SHP77 treated with DMSO at 0.1 percent for 48 hours (cell line): ENCODE measurements around the gene PFKP.

ENCODE experiments used
- DNase-seq: peaks from one replicate; lab custom pipeline; 2025; lab: John Stamatoyannopoulos, UW

The PFKP gene

DNA sequence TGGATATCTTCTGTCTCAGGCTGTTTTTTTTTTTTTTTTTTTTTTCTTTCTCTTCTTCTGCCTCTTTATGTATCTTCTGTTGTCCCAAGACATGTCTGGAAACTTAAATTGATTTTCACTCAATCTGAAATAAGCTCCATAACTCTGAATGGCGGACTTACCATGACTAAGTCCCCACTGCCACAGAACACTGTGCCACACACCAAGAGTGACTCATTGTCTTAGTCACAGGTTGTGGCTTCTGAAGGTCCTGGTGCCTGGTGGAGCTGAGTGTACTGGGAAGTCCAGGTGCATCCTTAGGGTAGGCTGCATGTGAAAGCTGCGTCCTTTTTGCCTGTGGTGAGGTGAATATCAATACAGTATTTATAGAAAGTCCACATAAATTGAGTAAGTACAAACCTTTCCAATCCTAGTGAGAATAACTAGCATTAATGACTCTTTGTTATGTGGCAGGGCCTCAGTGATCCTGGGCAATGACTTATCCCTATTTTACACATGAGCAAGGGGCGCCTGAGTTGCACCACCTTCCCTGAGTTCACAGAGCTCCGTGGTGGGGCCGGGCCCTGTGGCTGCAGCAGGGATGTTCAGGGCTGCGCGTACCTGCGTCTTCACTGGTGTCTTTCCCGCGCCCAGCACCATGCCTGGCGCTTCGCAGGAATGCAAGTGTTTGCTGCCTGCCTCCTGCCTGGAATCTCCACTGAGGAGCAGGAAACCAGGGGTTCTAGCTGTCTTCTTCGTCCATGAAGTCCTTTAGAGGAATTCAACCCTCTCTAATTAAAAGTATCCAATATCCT is 4.3 kb downstream of the PFKP start:
- DNase-seq, result no peak

DNA sequence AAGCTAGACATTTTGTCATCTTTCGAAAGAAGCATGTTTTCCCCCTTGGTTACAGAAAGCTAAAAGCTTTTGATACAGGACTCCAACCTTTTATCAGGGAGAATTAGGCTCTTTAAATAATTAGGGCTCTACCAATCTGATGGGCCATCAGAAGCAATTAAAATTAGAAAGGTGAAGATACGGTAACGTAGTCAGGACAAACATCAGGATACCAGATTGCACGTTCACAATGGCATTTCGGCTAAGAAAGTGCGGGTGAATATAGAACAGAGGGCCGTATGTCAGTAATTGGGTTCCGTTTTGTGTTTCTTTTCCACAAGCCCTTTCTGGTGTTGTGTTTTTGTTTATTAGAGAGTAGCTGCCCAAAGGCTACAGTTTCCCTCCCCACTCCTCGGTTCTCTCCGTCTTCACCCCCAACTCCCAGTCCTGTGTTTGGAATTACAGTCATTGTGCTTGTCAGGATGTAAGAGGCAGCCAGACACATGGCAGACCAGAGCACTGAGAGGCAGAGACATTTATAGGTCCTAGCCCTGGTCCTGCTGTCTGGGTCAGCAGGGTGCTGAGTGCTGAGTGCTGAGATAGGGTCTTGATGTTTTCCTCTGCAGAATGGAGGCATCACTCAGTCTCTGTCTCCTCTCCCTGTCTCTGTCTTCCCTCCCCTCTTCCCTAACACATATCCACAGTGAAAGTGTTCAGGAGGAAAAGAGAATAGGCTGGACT is 5.5 kb downstream of the PFKP start:
- DNase-seq, result no peak

DNA sequence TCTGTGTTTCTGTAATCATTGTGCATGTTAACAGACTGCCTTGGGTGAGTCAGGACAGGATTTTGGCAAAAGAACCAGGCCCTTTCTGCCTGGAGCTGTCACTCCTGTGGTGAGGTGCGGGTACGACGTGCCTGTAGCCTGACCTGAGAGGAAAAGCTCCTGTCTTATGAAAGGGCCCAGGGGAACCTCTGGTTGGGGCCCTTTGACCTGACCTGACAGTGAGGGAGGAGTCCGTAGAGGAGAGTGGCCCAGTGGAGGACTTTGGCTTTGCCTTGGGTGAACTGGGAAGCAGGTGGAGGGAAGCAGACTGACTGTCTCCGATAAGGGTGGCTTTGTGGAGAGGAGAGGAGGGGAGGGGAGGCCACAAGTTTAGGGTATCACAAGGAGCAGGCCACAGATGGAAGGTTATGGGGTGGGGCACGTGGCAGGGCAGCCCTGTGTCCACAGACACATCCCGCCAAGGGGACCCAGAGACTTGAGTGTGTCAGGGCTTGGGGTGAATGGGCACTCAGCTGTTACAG is 6.9 kb downstream of the PFKP start:
- DNase-seq, result no peak

DNA sequence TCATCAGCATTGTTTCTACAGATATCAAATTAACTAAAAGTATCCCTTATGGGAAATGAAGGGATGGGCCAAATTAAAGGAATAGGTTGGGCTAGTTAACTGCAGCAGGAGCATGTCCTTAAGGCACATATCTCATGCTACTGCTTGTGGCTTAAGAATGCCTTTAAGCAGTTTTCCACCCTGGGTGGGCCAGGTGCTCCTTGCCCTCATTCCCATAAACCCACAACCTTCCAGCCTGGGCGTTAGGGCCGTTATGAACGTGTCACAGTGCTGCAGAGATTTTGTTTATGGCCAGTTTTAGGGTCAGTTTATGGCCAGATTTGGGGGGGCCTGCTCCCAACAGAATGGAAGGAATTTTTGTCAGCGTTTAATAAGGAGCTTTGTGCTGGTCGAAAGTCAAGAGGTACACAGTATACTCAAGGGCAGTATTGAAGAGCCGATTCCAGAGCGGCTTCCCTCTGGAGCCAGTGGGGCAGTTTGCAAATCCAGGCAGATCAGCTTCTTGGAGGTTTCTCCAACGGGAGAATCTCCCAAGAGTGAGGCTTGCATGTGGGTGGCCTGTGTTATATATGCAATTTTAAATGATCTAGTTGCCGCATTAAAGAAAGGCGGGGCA is 7.7 kb downstream of the PFKP start:
- no peak for DNase-seq

DNA sequence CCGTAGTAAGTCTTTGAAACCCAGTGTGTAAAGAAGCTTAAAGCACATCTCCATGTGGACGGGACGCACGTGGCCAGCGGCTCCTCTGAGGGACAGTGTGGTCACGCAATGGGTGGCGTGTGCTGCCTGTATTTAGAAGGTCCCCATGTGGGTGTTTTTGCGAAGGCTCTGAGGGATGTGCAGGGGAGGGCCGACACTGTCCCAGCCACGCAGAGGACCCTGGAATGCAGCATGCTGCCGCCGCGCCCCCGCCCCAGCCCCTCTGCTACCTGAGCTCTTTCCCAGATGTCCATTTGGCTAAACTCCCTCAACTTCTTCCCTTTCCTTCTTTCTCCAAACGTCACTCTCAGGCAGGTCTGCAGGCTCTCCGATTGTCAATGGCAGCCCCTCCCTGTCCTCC is 8.8 kb downstream of the PFKP start:
- no peak for DNase-seq

DNA sequence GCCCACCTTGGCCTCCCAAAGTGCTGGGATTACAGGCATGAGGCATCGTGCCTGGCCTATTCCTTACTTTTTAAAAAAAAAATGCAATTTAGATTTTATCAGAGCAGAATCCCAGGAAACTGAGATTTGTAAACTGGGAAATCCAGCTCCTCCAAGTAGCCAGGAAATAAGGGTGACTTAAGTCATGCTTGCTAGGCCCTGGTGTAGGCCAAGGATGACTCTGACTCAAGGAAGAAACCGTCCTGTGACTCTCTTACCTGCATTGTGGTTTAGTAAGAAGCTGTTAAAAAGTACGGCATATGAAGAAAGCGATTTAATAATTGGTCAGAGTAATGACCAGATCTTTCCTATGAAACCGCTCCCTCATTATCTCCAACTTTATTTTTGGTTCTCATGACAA is 10.2 kb downstream of the PFKP start:
- no peak for DNase-seq

DNA sequence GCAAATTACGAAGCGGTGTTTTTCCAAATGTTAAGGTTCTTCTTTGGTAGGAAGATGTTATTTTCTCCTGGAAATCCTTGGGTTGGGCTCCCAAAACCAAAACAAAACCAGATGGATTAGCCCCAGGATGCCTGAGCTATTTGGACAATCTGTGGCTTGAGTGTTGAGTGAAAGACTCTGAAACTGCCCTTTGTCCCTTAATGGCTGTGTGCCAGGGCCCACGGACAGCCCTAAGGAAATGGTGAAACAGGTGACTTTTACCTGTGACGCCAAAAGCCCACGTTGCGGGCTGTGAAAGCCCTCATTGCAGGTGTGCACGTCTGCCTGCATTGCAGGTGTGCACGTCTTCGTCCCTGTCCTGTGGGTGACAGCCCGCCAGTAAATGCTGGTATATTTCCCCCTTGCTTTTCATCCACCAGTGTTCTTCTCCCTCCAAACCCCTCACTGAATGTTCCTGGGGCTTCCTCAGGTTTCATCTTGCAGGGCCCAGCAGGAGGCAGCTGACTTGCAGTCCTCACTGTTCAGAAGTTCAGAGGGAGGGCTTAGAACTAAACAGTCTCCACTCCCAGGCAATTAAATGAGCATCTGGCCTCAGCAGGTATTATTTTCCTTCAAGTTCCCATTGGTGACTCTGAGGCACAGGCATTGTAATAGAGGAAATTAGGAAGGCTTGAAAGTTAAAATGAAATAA is 10.7 kb downstream of the PFKP start:
- no peak for DNase-seq

DNA sequence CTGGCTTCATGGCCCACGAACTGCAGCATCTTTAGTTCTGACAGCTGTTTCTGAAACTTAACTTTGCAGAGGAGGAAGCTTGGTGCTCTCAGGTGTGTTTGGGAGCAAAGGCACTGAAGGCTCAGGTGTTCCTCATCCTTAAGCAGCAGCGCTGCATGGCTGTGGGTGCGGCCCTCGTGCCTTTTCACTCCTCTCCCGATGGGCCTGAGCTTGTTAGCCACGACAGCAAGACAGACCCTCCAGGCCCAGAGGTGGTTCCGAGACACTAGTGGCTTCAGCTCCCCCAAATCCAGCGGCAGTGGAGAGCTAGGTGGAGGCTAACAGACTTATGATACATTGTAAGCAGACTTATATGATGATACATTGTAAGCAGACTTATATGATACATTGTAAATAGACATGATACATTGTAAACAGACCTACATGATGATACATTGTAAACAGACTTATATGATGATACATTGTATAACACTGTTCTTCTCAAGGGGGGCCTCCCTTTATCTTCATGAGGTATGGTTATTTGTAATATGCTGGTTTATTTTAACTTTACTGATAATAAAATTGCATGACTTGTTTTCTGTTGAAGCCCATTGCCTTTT is 14.1 kb downstream of the PFKP start:
- no peak for DNase-seq

DNA sequence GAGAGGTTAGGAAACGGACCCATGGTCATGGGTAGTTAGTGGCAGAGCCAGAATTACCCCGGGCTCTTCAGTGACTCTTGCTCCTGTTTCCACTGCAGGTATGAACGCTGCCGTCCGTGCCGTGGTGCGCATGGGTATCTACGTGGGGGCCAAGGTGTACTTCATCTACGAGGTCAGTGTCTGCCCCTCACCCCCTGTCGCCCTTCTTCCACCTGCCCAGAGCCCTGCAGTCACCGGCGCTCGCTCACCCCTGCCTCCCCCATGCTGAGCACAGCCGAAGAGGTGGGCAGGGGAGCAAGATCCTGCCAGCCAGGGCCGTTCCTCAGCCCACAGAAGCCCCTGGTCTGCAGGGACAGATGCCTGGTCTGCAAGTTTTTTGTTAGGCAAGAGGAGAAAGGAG is 14.9 kb downstream of the PFKP start:
- no peak for DNase-seq

DNA sequence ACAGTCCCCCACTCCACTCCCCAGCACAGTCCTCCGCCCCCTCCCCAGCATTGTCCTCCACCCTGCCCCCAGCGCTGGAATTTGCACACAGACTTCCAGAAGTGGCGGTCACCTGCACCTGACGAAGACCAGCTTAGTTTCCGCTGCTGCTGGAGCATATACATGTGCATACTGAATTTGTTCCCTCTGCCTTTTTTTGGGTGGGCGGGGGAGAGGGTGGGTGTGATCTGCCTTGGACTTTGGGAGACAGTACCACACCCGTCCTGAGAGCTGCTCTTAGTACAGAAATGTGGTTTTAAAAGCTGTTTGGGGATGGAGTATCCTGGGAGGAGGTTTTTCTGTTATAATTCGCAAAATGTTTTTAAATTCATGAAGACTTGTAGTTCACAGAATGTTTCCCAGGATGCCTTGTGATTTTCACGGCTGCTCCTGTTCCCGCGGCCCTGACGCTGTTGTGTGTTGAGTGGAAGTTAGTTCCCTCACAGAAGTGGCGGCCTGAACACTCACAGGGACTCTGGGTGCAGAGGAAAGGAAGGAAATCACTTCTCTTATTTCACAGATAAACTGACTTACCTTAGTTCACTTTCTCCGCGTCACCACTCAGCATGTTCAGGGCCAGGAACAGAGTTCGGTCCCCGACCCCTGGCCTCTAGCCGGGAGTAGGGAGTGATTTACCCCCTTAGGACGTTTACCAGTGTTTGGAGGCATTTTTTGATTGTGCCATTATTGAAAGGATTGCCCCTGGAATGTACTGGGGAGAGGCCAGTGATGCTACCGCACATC is 18.6 kb downstream of the PFKP start:
- DNase-seq, result no peak

DNA sequence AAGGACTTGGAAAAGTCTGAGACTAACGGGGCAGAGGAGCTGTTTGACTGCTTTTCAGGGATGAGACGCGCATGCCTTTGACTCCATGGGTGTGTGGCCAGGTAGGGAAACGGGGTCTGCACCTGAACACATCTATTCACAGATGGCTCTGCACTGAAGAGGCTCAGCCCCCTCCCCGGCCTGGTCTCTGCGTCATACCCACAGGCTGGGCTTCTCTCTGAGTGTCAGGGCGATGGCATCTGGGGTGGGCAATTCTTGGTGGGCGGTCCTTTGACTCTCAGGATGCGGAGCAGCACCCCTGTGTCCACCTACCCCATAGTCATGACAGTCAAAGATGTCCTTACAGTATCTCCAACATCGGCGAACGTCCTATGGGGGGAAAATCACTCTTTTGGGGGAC is 23.0 kb downstream of the PFKP start:
- DNase-seq, result no peak

DNA sequence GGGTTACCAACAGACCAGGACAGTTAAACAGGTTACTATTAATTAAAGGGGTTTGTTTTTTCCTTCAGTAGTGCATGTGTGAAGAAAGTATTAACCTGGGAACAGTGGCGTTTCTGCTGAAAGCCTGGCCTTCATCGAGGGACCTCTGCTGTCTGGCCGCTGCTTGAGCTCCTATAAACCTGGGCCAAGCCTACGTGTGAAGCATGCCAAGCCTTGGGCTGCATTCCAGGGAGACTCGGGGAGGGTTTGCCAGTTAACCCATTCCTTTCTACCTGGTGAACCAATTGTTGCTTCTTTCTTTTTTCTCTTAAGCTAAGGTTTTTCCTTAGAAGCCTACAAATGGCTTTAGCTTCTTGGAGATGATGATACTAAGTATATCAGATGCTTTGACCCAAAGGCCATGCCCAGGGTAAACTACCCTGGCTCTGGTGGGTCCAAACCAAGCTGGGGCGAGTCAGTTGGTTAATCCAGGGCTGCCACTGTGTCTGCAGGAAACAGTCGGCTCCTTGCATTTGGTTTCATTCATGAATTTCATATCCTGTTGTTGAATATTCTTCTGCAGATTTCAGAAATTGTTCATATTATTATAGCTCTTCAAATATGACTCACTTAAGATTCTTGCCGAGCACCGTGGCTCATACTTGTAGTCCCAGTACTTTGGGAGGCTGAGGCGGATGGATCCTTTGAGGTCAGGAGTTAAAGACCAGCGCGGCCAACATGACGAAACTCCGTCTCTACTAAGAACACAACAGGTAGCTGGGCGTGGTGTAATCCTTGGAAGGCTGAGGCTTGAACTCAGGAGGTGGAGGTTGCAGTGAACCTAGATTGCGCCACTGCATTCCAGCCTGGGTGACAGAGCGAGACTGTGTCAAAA is 23.8 kb downstream of the PFKP start:
- no peak for DNase-seq

DNA sequence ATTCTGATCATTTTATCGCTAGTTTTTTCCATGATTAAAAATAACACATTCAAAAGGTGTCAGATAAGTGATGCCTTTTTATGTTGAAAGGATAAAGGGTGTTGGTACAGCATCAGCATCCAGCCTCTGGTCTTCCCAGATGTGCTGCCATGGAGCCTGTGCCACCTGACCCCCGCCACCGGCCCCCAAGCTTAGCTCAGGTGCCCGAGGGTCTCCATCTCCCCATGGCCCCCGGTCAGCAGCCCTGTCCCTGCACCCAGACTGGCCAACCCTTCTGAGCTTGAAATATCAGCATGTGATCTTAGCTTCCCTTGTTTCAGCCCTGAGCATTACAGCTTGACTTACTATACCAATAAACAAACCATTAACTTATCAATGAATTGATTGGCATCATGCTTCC is 24.6 kb downstream of the PFKP start:
- DNase-seq, result no peak

DNA sequence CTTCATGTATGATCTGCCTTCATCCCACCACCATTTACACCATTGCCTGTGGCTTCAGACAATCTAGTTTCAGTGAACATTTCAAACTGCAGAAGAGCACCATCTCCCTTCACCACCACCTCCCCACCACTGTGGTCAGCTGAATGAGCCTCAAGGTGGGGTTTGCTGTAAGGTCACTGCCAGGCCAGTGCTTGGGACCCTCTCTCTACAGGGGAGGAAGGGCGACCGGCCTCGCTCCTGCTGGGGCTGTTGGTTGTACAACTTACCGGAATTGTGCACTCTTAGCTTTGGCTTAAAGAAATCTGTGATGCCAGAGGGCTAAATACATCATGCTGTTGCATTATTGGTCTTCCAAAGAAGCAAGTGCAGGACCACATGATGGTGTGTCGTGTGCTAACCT is 26.6 kb downstream of the PFKP start:
- DNase-seq, result no peak

DNA sequence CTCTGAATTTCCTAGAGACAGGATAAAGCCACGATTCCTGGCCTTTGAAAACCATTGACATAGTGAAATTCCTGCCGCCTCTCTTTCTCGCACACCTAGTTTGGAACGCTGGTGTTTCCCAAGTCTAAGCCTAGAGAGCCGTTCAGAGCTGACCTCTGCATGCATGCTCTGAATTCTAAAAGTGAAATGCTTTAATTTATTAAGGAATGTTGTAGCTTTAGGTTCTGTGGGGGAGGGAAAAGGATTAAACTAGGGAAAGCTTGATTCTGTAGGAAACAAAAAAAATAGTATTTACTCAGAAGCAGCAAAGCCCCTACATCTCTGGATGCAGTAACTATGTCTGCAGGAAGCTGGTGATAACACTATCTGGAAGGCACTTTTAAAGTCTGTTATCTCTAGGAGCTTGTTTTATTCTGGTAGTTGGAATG is 27.3 kb downstream of the PFKP start:
- DNase-seq, result no peak

DNA sequence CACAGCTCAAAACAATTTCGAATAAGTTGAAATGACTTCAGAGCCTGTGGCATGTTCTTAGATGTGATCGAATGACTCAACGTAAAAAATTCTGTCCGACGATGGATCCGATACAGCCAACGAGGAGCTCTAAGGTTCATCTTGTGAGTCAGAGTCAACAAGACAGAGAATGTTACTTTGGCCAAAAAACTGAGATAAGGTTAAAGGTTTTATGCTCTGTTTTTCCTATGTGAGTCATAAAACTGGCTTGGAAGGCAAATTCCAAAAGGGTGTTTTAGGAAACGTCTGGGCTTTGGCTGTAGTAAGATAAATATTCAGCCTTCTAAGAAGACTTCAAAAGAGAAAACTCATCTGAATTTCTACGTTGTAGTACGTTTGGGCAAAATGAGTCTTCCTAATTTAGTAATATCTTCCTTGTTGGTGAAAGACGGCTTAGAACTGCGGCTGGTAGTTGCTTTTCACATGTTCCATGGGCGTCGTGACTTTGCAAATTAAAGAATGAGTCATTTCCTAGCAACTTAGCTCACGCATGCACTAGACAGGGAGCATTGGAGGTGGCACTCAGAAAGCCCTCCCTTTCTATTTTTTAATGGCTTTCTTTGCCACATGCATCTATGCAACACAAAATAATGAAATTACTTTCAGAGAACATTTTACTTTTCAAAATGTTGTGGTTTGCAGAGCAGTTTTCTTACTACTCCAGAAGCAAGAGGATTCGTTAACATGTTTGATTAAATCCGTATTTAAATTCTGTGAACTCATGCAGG is 28.2 kb downstream of the PFKP start:
- DNase-seq, result no peak

DNA sequence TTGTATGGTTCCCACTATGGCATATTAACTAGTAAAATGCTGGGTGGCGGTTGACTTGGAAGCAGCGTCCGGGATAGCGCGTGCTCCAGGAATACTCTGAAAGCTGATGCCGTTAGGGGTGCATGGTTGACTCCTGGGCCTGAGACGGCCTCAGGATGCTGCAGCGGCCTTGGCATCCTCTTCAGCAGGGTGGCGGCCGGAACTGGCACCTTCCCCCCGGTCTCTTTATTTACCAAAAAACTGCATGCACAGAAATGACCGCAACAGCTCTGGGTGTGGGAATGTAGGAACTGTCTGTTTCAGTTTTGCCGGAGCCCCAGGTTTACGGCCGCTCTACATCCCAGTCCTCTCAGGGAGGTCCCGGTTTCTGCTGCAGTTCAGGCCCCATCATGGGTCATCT is 28.8 kb downstream of the PFKP start:
- no peak for DNase-seq

DNA sequence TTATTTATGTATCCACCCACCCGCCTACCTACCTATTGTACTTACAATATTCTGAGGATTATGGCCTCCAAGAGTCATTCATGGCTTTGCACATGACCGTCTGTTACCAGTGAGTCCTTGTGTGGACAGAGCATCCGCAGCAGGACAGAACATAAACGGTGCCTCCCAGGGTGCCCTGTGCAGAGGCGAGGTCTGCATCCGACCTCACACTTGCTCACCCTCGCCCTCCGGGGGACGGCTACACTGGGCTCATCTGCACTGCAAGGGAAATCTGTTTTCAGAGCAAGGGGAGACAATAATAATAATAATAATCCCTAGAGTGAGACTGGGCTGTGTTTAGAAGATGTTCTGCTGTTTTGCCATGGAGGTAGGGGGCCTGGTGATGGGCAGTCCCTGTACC is 29.8 kb downstream of the PFKP start:
- DNase-seq, result no peak

DNA sequence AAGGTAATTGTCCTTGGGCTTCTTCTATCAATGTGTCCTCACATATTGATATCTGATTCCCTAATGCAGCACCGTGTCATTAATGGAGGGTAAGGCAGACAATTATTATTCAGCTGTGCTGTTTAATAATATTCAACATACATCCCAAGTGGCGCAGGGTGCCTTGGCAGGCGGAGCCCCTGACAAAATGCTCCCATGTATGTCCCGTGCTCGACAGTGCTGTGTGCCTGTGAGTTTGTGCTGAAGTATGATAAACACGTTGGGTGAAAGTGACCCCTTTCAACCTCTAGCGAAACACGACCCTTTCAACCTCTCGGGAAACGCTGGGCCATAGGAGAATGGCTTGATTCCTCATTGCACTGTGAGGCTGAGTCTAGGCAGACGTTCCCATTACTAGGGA is 31.3 kb downstream of the PFKP start:
- DNase-seq, result no peak
